ENCODE measurements around the gene ACSL4. TPM values are rescaled to one million over a fixed set of nuclear protein-coding genes. Genes with fewer than 3 reads are reported as not detected.
"Not testable (repeated sequence)": the region's sequence is repeated elsewhere in the genome, so short reads cannot be mapped to it uniquely, and the experiment has no call there.

The ACSL4 gene
- polyA plus RNA-seq, 3 donors, result 5.0 to 83.0 (median 28.8) TPM

DNA sequence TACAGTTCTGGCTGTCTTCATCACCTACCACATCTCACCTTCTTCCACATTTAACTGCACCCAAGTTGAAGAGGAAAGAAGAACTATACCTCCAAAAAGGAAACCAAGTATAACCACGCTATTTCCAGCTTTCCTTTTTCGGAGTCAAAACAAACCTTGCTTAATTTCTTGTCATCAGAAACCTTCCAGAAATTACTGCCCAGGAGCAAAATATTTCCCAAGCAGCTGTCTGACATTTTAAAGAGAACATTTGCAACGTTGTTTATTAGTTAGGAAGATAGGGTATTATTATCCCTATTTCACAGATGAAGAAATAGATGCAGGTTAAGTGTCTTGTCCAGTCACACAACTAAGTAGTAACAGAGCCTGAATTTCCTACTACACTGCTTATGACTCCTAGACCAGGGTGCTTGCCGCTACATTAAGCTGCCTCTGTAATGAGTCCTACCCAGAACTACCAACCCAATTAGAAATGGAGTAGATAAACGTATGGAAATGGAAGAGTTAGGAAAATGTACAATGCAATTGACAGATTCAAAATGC, 2.2 kb upstream of the ACSL4 start:
- H3K27ac ChIP-seq (ENCODE audit: low read depth, low read length), result no peak overlapping the region
- 61 to 88% (median 64%) methylated on average over 5 of the region's 5 CpGs for WGBS, 3 donors

DNA sequence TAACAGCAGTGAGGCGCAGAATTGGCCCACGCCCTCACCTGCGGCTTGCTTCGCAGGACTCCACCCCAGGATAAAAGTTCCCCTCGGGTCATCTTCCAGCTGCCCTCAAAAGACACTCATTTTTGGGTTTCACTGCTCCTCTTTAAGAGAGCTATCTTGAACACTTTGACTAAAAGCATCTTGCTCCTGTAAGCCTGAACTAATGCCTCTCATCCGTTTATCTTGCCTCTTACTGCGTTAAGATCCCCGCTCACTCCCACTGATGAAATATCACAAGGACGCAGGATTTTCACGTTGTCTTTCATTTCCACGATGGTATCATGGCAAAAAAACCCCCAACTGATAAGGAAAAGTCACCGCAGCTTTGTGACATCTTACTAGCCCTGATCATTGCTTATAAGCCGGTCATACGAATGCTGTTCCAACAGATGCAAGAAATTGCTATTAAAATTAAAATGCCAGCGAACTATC, 591 bp upstream of the ACSL4 start:
- WGBS, 3 donors, result 18 to 39% (median 23%) methylated on average over 15 of the region's 15 CpGs
- H3K27ac ChIP-seq (ENCODE audit: low read depth, low read length), result no peak overlapping the region

DNA sequence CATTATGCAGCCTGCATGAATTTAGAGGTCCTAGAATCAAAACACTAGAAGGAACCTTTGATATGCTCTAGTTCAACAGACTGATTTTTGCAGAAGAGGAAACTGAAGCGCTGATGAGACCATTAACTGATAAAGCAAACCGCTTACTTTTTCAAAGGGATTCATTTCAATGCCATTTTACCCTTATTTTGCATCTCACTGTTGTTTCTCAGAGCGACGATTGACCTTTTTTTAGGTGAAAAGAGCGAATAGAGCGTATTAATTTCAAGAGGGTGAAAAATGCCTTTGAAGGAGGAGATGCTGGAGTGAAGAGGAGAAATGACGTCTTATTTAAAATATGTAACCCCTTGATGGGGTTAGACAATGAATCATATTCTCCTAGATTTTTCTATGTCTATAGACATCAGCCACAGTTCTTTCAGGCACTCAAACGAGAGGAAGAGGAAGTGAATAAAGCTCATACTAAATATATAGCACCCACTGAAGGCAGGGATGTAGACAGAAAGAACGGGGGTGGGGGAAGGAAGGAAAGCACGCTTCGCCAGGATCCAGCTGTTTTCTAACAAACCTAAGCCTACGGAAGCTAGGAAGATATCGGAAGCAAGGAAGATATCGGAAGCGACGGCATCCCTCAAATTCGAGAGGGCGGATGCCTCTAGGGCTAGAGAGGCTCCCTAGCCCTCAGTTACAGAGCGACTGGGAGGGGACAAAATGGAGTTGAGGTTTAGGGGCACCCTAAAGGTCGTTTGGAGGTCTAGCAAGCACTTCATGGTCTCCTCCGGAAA, 848 bp downstream of the ACSL4 start:
- H3K27ac ChIP-seq (ENCODE audit: low read depth, low read length), result no peak overlapping the region
- 9 to 30% (median 12%) methylated on average over 20 to 21 of the region's 21 CpGs for WGBS, 3 donors

DNA sequence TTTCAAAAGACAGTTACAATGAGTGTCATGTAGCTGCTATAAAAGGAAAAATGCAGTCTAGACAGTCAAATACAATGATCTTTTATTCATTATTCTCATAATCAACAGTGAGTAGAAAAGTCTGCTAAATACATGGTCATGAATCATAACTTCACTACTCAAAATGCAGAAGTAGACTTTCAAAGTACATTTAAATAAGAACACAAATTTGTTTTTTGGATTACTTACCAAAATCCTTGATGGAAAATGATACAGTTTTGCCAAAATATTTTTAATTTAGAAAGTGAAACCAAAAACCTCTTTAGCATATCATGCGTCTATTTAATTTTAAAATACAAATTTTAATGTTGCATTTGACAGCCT, 4.9 kb downstream of the ACSL4 start:
- 6 to 37% (median 32%) methylated on average over 1 of the region's 1 CpG for WGBS, 3 donors
- H3K27ac ChIP-seq (ENCODE audit: low read depth, low read length), result no peak overlapping the region

DNA sequence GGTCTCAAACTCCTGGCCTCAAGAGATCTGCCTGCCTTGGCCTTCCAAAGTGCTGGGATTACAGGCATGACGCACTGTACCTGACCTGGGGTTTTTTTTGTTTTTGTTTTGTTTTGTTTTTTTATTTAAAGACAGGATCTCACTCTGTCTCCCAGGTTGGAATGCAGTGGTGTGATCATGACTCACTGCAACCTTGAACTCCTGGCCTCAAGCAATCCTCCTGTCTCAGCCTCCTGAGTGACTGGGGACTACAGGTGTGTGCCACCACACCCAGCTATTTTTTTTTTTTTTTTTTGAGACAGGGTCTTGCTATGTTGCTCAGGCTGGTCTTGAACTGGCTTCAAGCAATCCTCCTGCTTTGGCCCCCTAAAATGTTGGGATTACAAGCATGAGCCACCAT, 8.1 kb downstream of the ACSL4 start:
- H3K27ac ChIP-seq (ENCODE audit: low read depth, low read length), result not testable (repeated sequence)
- WGBS, 3 donors, result 94 to 100% (median 100%) methylated on average over 1 of the region's 1 CpG

DNA sequence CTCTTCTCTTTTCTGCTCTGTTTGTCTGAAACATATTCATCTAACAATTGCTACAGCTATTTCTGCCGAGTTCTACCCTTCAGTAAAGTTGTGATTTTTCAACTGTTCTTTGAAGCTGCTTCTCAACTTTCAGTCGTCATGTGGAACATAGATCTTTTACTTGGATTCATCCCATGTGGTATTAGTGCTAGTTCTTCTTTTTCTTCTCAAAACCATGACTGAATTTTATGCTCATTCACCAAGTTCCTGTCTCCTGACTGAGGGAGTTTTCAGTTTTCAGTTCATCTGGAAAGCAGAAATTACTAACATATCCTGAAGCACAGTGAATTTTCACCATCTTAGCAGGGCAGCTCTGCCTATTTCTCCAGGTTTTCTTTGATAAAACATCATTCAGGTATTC, 12.1 kb downstream of the ACSL4 start:
- H3K27ac ChIP-seq (ENCODE audit: low read depth, low read length), result no peak overlapping the region
- 40 to 71% (median 45%) methylated on average over 2 of the region's 2 CpGs for WGBS, 3 donors

DNA sequence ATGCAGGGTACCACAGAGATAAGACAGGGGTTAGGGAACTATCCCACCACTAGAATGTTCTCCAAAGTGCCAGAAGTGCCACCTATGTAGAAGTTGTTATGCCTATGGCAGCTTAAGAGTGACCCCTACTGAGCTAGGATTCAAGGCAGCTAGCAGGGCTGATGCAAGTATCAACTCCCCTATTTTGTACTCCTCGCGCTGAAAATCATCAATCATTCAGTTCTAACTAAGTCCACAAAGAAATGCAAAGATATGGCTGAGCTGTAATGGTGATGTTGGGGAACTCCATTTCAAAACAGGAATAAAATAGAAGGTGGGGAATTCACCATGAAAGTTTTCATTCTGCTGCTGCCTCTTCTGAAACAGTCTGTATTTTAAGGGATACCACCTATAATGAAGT, 13.8 kb downstream of the ACSL4 start:
- whole genome bisulfite sequencing, 3 donors, result 46 to 82% (median 63%) methylated on average over 2 of the region's 2 CpGs
- H3K27ac ChIP-seq (ENCODE audit: low read depth, low read length), result no peak overlapping the region

DNA sequence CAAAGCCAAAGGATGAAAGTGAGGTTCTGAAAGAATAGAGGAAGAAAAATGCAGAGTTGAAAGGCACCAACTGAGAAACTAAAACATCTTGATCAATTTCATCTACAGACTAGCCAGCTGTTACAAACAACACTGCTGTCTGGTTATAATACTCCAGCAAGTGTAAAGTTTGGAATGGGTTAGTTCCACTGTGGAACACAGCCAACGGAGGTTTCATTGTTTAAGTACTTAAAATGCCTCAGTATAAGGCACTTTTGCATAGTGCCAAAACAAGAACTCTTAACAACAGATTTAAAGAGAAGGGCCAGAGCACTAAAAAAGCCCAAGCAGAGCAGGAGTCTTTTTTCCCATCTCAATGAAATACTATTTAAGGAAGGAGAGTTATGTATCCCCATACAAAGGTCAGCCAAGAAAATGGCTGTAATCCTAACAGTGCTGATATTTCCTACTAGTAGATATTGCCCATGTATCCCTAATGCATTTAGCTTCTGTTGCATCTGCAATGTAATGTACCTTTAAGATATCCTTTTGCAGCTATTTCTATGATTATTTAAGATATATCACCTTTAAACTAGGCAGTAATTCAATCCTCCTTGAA, 16.5 kb downstream of the ACSL4 start:
- WGBS, 3 donors, result 26 to 33% (median 29%) methylated on average over 1 of the region's 1 CpG
- no peak overlapping the region for H3K27ac ChIP-seq (ENCODE audit: low read depth, low read length)

DNA sequence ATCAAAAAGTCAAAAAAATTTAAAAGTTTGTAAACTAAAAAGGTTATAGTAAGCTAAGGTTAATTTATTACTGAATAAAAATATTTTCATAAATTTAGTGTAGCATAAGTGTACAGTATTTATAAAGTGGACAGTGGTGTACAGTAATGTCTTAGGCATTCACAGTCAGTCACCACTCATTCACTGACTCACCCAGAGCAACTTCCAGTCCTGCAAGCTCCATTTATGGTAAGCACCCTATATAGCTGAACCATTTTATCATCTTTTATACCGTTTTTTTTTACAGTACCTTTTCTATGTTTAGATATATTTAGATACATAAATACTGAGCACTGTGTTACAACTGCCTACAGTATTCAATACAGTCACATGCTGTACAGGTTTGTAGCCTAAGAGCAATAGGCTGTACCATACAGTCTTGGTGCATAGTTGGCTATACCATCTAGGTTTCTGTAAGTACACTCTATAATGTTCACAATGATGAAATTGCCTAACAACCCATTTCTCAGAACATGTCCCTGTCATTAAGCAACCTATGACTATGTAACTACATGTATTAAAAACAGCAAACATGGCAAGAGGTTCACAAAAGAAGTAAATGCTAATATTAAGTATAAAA, 18.6 kb downstream of the ACSL4 start:
- H3K27ac ChIP-seq (ENCODE audit: low read depth, low read length), result no peak overlapping the region
- WGBS, 3 donors, result 47 to 63% (median 58%) methylated on average over 1 of the region's 1 CpG

DNA sequence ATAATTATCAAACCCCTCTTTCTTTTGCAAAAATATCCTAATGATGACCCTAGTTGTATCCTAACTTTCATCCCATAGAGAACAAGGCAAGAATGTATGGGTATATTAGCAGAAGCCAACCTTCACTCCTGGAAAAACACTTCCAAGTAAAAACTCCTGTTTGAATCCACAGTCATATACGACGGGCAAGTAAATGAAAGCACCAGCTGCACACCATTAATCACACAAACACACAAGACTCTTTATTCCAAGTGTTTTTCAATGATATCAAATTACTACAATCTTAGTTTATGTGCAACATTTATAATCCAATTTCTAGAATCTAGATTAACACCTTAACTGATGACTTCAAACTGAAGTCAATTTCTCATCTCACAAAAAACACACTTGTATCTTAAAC, 22.9 kb downstream of the ACSL4 start:
- 56 to 62% (median 58%) methylated on average over 2 of the region's 2 CpGs for WGBS, 3 donors
- H3K27ac ChIP-seq (ENCODE audit: low read depth, low read length), result no peak overlapping the region

DNA sequence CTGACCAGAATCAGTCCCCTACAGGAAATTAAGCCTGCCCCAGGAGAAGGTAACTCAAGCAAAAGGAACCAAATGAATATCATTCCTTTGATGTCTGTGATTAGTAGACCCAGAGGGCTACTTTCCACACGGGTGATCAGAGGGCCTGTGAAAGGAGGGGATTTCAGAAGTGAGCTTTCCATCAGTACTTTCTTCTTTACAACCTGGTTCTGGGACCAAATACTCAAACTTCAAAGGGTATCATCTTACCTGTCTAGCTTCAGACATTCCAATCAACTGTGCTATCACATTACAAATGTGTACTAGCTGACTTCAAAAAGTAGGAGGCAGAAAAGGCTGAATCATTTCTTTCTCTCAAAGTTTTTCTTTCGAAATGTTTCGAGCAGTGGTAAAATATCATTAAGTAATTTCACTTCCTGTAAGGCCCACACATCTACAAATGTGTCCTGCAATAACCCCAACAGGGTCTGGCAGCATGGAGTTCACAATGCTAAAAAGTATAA, 23.9 kb downstream of the ACSL4 start:
- H3K27ac ChIP-seq (ENCODE audit: low read depth, low read length), result no peak overlapping the region
- 2 to 56% (median 26%) methylated on average over 3 of the region's 3 CpGs for WGBS, 3 donors

DNA sequence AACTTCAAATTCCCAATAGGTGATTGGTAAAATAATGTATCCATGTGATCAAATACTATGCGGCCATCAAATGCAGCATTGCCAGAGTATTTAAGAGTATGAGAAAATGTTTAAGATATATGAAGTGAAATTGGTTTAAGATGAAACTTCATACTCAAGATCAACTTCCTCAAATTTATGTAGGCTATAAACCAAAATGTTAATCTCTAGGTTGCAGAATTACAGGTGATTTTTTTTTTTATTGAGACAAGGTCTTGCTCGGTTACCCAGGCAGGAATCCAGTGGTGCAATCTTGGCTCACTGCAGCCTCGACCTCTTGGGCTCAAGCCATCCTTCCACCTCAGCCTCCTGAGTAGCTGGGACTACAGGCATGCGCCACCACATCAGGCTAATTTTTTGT, 25.3 kb downstream of the ACSL4 start:
- no peak overlapping the region for H3K27ac ChIP-seq (ENCODE audit: low read depth, low read length)
- 61 to 85% (median 78%) methylated on average over 4 of the region's 4 CpGs for WGBS, 3 donors

DNA sequence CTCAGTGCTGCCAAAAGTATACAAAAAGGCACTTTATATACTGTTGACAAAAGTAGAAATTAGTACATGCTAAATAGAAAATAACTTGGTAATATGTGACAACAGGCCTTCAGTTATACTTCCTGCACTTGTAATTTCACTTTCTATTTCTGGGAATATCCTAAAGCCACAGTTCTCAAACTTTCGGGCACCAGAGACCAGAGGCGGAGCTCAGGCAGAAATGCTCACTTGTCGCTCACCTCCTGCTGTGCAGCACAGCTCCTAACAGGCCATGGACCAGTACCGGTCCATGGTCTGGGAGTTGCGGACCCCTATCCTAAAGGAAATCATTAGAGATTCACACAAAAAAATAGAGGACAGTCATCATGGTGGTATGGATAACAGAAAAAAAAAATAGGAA, 25.7 kb downstream of the ACSL4 start:
- H3K27ac ChIP-seq (ENCODE audit: low read depth, low read length), result no peak overlapping the region
- 24 to 75% (median 42%) methylated on average over 5 of the region's 5 CpGs for WGBS, 3 donors

DNA sequence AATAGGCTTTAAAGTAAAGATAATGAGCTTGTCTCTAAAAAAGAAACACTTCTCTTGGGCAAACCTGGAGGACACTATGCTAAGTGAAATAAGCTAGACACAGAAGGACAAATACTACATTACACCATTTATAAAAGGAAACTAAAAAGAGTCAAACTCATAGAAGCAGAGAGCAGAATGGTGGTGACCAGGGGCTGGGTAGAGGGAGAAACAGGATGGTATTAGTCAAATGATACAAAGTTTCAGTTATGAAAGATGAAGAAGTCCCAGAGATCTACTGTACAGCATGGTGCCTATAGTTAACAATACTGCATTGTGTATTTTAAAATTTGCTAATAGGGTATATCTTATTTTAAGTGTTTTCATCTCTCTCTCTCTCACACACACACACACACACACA, 28.5 kb downstream of the ACSL4 start:
- no peak overlapping the region for H3K27ac ChIP-seq (ENCODE audit: low read depth, low read length)

DNA sequence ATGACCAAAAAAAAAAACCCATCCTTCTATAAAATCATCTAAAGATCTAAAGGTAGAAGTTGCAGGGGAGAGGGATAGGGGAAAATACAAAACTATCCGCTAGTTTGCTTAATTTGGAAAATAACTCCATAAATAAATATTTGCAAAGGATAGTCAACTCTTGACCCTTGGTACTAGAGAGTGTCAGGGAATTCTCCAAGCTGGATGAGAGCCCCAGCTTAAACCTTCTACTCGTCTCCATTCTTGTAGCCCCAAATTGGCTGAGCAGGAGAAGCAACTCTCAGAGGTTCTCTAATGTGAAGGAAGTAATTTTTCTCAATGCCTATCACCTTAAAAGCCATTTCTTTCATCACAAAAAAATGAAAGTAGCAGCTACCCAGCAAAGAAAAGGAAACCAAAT, 35.2 kb downstream of the ACSL4 start:
- no peak overlapping the region for H3K27ac ChIP-seq (ENCODE audit: low read depth, low read length)
- WGBS, 3 donors, result 56 to 67% (median 63%) methylated on average over 2 of the region's 2 CpGs

DNA sequence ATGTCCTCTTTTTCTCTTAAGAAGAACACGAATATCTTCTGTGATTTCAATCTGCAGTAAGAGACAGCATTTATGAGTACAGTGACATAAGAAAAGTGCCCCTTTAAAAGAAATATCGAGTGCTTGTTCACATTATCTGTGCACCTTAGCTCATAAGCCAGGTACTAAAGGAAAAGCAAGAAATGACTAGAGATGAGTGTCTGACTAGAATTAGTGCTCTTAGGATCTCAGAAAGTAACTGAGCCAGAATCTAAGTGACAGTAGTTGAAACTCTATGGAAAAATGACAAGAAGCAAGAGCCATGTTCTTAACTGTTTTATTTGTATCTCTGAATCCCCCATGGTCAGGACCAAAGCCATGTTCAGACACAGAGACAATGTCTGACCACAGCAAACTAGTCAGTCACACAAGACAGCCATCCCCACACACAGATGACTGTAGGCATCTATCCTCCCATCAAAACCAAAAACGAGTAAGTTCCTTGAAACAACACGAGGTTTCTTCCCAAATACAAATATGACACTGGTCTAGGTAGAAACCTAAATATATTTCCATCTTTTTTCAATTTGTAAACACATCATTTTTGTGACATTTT, 36.8 kb downstream of the ACSL4 start:
- H3K27ac ChIP-seq (ENCODE audit: low read depth, low read length), result no peak overlapping the region
- WGBS, 3 donors, result 57 to 88% (median 84%) methylated on average over 4 of the region's 4 CpGs

DNA sequence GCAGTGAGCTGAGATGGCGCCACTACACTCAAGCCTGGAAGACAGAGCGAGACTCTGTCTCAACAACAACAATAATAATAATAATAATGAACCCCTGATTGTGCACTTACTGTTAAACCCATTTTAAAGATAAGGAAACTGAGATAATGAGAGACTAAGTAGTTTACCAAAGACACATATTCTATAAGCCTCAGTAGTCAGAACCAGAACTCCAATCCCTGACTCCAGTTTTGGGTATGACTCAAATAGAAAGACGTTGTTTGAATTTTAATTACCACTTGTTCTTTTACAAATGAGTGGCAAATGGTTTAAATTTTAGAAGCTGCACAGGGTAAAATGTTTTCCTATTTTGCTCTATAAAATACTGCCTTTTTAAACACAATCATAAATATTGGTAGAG, 37.4 kb downstream of the ACSL4 start:
- no peak overlapping the region for H3K27ac ChIP-seq (ENCODE audit: low read depth, low read length)
- 81 to 98% (median 97%) methylated on average over 3 of the region's 3 CpGs for WGBS, 3 donors

DNA sequence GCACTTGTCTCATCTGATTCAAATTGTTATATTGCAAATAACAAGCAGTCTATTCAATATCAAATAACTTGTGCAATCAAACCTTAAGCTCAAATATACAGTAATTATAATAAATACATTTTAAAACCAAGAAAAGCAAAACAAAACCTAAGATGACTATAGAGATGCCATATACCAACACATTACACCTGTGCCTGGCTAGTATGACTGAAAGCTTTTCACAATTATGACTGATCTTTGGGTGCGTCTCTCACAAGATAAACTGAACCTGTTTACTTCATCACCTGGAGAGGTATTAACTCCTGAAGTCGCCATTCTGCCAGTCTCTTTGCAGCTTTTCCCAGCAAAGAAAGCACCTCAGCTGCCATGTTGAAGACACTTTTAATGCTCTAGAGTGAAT, 41.3 kb downstream of the ACSL4 start:
- 63 to 91% (median 78%) methylated on average over 2 of the region's 2 CpGs for WGBS, 3 donors
- no peak overlapping the region for H3K27ac ChIP-seq (ENCODE audit: low read depth, low read length)

DNA sequence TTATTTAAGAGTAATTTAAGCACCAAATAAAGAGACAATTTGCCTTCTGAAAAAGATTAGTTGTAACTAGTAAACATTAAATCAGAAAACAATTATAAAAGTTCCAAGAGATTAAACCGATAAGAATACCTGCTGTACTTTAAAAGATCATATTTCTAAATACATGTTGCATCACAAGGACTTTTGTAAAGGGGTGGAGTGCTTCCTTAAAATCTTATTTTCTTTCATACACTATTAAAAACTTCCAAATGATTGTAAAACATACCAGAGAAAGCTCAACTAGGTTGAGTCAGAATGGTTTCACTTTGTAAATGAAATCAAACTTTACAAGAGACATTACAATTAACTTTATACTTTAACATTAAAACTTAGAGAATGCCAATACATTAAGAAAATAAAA, 41.8 kb downstream of the ACSL4 start:
- no peak overlapping the region for H3K27ac ChIP-seq (ENCODE audit: low read depth, low read length)
- WGBS, 3 donors, result 36 to 44% (median 38%) methylated on average over 1 of the region's 1 CpG

Data from adipose tissue (tissue), 3 donors.